HG02884 (cell line): Measurements from ENCODE around the gene FAM89B.
A peak's percentile ranks its signal among the peaks of the same experiment; 100 is the strongest.

Experiments used
- ATAC-seq: cut with Tn5 transposase; IDR thresholded peaks from one replicate; pipeline ENCODE4 v1.9.1; 2021; ENCODE audit warnings: mild to moderate bottlenecking, moderate library complexity; ENCODE audit not compliant: unreplicated experiment

FAM89B gene

DNA sequence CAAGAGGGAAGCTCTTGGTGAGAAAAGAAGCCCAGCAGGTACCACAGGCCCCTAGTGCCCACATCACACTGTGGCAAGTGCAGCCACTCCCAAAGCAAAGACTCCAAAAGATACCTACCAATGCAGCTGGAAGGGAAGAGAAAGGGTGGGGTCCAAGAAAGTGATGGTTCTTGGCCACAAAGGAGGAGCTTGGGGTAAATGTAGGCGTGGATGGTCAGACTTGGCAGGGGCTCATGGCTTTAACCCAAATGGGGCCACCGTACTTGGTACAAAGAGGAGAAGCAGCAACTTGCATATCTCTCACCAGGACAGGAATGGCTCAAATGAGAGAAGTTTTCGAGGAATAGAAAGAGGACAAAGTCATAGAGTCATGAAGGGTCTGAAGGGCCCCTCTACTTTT lies 36.9 kb downstream of the FAM89B start:
- ATAC-seq, result no peak

DNA sequence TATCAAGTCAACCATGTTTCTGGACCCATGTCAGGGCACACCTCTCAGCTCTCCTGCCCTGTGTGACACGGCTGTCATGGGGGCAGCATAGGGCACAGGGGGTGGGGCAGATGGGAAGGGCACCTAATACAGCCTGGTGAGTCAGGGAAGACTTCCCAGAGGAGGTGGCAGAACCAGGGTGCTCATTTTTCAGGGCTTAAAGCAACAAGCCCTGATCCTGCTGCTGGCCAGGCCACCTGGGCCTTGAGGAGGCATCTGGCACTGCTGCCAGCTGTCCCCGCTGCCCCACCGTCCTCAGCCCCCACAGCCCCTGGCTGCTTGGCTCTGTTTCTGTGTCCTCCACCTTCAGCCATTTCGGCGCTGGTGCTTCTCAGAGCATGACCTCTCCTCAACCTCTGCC lies 37.3 kb downstream of the FAM89B start:
- ATAC-seq, result no peak

DNA sequence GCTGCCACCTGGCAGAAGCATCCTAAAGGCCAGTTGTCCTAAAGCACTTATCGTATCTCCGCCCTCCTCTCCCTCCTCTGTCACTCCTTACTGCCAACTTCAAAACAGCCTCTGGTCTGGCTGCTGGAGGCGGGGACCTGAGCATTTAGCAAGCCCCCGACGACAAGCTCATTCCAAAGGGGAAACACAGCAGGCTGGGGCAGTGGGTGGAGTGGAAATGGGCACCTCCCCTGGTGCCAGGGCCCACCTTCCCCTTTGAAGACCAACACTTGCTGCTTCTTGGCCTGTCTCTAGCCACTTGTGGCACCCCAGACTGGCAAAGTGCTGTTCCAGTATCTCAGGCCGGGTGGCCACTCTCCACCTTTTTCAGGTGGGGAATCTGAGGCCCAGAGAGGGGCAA lies 38.1 kb downstream of the FAM89B start:
- ATAC-seq, result no peak

DNA sequence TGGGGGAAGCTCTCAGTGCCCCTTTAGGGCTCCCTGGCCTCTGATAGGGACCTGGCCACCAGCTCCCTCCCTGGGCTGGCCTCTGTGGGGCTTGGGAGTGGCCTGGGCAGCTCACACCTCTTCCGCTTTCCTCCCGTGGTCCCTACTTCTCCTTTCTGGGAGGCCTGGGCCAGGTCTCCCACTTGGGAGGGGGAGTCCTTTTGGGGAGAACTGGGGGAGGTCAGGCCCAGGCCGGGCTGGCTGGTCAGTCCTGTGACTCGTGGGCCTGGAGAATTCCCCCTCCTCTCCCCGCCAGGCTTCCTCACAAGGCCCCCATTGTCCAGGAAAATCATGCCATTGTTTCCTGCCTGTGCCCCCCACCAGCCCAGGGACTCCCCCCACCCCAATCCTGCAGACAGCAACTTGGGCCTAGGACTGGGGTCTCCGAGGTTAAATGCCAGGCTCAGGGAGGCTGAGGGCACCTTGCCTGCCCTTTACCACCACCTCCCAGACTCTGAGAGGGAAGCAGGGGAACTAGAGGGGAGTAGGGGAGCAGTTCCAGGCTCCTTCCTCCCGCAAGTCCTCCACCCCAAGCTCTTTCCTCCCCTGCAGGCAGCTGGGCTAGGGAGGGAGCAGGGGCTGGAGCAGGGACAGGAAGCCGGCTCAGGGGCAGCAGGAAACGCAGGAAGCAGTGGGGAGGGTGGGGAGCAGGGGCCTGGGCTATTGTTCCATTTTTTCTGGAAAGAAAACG lies 38.9 kb downstream of the FAM89B start:
- no peak for ATAC-seq

DNA sequence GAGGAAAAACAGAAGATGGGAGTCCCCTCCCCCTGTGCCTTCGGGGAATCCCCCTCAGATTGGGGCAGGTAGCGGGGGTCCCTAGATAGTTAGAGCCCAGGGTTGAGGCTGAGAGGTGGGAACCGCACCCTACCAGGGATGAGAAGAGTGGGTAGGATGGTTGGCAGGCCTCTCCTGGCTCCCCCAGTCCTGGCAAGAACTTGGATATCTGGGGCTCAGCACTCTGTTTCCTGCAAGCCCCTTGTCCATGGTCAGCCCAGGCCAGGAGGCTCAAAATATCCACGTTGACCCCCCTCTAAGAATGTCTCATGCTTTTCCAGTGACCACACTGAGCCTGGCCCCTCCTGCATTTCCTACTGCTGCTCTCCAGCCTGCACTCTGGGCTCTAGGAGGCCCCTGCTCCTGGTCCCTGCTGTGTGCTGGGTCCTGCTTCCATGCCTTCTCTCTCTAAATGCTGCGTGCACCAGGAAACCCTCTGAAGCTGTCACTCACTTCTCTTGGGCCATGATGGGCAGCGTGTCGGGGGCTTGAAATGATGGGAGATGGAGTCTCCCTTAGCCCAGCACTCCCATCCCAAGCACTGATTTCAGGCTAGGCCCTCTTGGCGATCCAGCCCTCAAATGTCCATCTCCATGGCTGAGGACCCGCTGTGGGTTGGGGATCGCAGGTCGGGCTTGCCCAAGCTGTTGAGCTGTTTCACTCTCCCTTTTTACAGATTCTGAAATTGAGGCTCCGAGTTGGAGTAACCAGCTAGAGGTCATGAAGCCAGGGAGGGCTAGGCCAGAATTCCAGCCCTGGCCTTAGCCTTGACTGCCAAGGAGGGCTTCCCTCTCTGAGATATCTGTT lies 39.6 kb downstream of the FAM89B start:
- ATAC-seq, result no peak

DNA sequence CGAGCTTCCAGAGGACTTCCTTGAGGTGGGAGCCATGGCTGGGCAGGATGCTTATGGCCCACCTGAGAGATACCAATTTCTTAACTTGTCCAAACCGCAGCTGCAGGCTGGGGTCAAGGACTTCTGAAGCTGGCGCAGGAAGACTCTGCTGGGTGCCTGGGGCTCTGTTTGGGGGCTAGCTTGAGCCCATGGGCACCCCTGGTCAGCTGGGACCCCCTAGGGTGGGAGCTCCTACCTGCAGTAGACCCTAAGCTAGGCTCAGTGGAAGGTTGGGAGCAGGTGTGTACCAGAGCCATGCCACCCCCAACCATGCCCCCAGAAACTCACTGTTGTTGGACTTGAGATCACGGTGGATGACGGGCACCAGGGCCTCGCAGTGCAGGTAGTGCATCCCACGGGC lies 40.4 kb downstream of the FAM89B start:
- no peak for ATAC-seq

DNA sequence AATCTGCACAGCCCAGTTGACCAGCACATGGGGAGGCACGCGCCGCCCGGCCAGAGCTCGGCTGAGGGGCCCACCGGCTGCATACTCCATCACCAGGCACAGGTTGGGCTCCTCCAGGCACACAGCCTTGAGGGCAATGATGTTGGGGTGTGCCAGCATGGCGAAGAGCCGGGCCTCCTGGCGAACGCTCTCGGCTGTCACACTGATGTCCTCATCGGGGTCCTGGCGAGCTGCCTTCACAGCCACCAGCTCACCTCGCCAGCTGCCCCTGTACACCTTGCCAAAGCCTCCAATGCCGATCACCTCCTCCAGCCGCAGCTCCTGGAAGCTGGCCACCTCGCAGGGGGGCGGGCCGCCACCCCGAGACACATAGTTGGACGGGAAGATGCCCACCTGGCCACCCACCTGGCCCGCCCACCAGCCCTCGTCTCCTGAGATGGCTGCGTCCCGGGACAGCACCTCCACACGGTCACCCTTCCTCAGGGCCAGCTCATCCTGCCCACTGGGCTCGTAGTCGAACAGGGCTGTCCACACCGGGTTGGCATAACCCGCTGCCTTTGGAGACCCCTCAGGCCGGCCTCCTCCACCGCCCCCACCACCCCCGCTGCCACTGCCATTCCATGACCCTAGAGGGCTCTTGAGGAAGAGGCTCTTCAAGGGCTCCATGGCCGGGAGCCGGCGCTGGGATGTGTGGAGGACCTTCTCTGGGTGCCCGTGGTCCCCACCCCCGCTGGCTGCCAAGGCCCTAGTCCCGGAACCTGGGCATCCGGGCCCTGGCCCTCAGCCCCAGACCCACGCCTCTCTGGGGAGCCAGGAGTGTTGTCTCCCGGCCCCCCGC lies 41.0 kb downstream of the FAM89B start:
- no peak for ATAC-seq

DNA sequence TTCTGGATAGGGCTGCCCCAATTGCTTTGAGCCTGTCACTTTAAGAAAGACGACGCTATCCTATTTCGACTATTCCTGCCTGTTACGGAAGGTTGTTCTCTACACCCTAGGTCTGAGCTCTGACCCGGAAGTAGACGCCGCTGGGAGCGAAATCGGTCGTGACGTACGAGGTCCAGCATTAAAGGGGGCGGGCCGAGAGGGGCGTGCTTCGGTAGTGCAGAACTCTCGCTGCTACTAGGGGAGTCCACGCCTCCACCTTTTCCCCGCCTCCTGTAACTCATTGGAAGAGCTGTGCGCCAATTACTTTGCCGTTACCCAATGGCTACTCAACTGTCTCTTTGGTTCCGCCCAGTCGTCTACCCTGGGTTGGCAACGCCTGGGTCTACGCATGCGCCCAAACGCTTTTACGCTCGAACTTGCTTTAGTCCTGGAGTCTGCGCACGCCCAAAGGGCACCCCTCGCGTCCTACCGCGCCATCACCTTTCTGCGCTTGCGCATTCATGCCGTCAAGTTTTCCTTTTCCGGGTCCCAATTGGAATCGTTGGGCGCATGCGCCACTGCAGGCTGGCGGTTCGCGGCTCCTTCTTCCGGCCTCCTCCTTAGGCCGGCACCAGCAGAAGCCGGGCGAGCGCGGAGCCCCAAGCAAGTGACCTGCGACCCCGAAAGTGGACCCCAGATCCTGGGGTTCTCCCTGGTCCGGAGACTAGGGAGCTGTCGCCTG lies 43.1 kb downstream of the FAM89B start, which contains the start of gene PCNX3:
Gene PCNX3, plus strand, starts transcription at position 548 of the 721 bp plus-strand sequence. CDS start 536 bp downstream, outside the sequence.
- peak; percentile 79 for ATAC-seq

DNA sequence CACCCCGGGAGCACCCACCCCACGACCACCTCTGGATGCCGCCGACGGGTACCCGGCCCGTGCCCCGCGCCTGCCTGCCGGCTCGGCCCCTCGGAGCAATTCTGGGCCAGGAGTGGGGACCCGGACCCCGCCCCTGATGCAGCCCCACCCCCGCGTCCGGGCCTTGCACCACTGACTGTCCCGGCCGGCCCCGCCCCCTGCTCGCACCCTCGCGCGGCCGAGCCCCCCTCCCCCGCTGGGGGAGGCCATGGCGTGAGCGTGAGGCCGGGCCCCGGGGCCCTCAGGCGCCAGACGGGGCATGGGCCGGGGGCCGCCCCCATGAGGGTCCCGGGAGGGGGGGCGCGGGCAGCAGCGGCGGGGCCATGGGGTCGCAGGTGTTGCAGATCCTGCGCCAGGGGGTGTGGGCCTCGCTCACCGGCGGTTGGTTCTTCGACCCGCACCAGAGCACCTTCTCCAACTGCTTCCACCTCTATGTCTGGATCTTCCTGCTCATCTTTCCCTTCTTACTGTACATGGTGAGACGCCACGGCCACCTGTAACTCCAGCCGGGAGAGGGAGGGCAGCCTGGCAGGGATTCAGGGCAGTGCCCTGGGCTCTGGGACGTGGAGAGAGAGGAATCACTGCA lies 43.7 kb downstream of the FAM89B start:
- no peak for ATAC-seq

DNA sequence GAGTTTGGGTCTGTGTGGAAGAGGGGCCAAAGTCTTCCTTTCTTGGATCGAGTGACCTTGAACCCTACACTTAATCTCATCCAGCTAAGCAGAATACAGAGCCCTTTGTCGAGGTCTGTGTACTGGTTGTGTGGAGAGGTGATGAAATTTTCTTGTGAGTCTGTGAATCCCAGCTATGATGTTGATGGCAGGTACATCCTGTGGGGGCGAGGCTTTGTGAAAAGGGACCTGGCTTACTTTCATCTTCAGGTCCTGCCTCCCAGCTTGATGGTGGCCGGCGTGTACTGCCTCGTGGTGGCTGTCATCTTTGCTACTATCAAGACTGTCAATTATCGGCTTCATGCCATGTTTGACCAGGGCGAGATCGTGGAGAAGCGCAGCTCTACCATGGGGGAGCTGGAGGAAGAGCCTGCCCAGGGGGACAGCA lies 44.2 kb downstream of the FAM89B start:
- ATAC-seq, result no peak

DNA sequence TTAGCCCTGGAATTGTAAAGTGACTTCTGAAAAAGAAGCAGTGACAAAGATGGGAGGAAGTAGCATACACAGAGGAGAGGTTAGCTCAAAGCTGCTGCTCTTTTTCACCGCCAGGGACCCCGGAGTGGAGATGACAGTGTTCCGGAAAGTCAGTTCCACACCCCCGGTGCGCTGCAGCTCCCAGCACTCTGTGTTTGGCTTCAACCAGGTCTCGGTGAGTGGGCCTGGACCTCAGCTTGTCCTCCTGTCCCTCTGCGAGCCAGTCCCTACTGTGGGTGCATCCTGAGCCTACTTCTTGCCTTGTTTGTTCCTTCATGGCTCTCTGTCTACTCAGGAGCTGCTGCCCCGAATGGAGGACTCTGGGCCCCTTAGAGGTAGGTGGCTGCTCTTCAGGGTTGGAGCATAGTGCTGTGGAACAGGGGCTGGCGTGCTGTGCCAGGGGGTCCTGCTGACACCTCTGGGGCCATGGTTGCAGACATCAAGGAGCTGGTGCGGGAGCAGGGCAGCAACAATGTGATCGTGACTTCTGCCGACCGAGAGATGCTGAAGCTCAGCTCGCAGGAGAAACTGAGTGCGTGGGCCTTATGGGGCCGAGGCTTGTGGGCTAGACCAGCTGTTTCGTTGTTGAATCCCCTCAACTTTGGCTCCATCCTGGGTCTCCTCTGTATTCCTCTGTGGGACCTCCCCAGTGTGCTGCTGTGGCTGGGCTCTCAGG lies 45.0 kb downstream of the FAM89B start:
- ATAC-seq, result no peak

DNA sequence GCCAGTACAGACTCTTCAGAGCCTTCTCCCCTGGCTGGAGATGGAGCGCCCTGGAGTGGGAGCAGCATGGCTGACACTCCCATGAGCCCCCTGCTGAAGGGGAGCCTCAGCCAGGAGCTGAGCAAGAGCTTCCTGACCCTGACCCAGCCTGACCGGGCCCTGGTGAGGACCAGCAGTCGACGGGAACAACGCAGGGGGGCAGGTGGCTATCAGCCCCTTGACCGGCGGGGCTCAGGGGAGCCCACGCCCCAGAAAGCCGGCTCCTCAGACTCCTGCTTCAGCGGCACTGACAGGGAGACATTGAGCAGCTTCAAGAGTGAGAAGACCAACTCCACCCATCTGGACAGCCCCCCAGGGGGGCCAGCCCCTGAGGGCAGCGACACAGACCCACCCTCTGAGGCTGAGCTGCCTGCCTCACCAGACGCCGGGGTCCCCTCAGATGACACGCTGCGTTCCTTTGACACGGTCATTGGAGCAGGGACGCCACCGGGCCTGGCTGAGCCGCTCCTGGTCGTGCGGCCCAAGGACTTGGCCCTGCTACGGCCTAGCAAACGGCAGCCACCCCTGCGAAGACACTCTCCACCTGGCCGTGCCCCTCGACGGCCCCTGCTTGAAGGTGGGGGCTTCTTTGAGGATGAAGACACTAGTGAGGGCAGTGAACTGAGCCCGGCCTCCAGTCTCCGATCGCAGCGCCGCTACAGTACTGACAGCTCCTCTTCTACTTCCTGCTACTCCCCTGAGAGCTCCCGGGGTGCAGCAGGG lies 45.8 kb downstream of the FAM89B start:
- no peak for ATAC-seq

DNA sequence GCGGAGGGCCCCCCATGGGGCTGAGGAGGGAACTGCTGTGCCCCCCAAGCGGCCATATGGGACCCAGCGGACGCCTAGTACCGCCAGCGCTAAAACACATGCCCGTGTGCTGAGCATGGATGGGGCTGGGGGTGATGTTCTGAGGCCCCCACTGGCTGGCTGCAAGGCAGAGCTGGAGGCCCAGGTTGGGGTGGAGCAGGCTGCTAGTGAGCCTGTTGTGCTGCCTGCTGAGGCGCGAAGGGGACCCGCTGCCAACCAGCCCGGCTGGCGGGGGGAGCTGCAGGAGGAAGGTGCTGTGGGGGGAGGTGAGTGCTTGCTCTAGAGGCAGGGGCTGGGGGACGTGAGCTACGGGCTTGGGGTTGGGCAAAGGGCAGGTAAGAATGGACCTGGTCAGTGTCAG lies 46.4 kb downstream of the FAM89B start:
- no peak for ATAC-seq

DNA sequence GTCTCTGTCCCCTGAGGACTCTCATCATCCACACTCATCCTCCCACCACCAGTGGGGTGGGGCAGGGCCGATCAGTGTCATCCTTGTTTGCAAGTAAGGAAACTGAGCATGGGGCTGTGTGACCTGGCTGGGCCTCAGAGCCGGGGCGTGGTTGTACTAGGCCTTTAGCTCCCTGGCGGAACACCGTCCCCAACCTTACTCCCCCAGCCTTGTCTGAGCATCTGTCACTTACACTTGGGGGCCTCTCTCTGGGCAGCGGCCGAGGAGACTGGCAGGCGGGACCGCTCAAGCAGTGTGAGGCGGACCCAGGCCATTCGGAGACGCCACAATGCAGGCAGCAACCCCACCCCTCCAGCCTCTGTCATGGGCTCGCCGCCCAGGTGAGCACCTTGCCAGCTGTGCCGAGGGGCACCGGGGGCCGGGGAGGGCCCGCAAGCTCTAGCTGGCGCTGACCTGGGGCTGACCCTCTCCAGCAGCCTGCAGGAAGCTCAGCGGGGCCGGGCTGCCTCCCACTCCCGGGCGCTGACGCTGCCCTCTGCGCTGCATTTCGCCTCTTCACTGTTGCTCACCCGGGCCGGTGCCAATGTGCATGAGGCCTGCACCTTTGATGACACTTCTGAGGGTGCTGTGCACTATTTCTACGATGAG lies 47.1 kb downstream of the FAM89B start:
- no peak for ATAC-seq

DNA sequence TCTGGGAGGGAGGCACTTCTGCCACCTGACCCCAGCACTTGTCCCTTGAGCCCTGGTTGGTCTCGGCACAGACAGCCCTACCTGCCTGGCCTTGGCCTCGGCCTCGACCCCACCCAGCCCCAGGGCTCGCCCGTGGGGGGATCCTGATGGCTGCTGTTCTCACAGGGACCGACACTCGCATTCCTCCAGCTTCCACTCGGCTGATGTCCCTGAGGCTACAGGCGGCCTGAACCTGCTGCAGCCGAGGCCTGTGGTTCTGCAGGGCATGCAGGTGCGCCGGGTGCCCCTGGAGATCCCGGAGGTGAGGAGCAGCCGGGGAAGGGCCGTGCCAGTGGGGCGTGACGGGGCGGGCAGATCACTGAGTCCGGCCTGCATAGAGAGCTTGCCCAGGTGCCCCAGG lies 48.3 kb downstream of the FAM89B start:
- ATAC-seq, result no peak

DNA sequence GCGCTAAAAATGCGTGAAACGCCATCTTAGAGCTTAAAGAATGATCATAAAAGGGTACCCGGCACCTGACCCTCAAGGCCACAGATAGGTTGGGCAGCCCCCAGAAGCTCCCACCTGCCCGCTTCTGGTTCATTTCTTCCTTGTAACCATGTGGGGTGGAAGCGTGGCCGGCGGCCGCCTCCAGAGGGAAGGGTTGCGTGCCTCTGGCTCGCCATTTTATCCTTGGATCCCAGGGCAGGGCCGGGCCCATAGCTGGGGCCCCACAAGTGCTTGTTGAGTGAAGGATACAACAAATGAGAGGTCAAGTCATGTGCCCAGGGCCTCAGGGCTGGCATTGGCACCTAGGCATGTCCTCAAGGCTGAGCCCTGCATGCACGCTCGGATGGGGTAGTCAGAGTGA lies 49.1 kb downstream of the FAM89B start:
- no peak for ATAC-seq

DNA sequence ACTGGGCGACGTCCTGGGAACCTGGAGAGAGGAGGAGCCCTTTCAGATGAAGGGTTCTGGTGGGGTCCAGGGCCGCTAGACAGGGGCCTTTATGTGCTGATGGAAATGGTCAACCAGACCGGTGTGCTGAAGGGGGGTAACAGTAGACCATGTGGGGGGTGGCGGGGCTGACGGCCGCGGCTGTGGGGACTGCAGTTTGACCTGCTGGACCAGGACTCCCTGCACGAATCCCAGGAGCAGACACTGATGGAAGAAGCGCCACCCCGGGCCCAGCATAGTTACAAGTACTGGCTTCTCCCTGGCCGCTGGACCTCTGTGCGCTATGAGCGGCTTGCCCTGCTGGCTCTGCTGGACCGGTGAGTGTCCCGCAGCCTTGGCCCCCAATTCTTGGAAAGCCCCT lies 49.7 kb downstream of the FAM89B start:
- no peak for ATAC-seq

DNA sequence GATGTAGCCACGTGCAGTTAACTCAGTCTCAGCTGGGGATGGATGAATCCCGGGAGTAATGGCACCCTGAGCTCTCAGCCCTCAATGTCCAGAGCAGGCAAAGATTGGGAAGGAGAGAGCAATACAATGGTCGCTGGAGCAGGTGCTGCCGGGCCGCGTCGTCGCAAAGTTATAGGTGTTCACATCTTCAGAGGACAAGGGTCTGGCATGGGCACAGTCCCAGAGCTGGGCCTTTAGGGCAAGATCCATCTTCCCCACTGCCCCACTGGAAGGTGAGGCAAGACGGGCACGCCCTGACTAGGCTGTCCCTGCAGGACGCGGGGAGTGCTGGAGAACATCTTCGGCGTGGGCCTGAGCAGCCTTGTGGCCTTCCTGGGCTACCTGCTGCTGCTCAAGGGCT lies 50.8 kb downstream of the FAM89B start:
- no peak for ATAC-seq
